SHP77 treated with DMSO at 0.1 percent for 48 hours (cell line): ENCODE measurements around the gene TMEM269.

Experiments used
- DNase-seq: peaks from one replicate; lab custom pipeline; 2025; lab: John Stamatoyannopoulos, UW

Gene TMEM269, protein sequence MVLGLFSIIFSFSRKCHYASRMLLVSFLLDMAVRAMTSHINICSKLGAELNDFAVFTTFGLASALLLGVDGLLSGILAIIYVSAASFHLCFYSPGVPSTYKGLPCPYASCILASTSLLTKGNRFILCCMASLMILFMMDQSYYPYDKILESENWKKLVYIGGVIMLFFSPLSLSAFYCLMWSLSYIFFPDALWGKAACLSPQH

DNA sequence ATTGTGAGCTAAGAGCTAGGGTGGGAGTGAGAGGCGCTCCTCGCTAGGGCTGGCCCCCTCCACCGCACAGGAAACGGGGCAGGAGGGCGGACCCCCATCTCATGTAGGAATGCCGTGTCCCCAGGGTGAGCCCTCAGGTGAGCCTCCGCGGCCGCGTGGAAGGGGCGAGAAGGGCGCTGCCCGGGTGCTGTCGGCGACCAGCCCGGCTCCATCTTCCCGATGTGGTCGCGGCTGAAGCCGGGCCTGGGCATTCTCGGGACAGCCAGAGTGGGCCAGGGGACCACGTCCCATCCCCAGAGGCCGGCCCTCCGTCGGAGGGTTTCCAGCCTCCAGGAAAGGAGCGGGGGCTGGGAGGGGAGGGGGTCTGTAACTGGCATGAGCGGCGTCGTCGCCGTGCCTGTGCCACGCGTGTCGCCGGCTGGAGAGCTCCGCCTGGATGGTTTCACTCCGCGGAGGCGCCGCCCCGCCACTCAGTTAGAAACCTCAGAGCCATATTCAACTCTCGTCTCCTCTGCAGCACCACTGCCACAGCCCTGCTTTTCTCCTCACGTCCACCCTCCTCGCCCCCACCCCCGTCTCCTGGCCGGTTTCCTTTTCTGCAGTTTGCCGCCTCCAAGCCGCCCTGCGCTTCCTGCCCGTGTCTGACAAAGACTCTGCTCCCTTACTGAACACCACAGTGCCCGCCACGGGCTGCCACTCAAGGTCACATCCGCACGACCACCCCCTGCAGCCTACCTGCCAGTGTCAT is at the start of gene TMEM269:
TSS of gene TMEM269 (plus strand) at position 46 of the 748 bp plus-strand sequence. CDS start 4,903 bp downstream, outside the sequence.
- DNase-seq = no peak

DNA sequence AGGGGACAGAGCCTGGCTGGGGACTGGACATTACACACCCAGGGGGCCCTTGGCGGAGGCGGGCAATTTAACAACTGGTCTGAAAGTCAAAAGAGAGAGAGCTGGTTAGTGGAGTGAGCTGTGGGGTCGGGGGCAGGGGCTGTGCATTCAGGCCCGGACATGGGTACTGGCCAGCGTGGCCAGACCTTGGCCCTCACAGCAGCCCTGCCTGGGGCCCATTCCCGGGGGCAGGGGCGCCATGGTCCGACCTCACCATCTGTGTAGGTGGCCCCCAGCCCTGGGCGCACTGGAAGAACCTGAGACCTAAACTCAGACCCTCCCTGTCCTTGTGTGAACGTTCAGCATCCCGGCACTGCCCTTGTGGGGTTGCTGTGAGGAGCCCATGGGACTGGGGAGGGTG is 49.7 kb upstream of the TMEM269 start:
- DNase-seq = no peak

DNA sequence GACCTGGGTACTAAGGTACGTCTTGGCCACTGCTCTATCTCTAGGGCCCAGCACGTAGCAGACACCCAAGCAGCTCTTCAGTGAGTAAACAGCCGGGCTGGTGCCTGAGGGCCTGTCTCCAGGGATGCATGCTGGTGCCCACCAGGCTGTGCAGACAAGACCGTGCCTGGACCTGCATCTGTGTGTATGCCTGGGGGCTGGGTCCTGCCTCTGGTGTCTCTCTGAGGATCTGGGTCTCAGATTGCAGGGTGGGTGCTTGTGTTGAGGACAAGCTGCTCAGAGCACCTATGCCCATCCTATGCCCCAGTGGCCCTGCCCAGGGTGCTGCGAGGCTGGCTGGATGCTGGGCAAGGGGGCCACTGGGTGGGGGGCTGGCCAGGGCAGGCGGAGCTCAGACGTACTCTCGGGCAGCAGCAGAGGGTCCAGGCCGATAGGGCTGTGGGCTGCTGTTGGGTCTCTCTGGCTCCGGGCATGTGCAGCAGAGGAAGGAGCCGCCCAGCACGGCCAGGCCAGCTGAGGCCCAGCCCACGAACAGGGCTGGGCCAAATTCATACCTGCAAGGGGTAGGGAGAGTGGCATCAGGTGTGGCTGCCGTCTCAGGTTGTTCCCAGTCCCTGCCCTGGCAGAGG is 49.2 kb upstream of the TMEM269 start:
- DNase-seq = no peak

DNA sequence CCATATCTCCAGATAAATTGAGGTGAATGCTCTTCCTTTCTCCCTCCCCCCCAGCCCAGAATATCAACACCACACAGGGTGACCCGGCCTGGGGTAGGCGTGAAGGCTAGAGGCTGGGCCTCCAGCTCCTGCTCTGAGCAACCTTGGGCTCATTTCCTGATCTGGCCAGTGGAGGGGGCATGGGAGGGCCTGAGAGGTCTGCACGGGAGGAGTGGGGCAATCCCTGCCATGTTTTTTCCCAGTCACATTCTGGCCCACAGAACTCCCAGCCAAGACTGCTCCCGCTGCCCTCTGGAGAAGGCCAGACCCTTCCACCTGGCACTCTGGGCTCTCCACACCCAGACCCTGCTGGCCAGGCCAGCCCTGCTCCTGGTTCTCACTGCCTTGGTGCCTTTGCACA is 48.6 kb upstream of the TMEM269 start:
- DNase-seq = no peak

DNA sequence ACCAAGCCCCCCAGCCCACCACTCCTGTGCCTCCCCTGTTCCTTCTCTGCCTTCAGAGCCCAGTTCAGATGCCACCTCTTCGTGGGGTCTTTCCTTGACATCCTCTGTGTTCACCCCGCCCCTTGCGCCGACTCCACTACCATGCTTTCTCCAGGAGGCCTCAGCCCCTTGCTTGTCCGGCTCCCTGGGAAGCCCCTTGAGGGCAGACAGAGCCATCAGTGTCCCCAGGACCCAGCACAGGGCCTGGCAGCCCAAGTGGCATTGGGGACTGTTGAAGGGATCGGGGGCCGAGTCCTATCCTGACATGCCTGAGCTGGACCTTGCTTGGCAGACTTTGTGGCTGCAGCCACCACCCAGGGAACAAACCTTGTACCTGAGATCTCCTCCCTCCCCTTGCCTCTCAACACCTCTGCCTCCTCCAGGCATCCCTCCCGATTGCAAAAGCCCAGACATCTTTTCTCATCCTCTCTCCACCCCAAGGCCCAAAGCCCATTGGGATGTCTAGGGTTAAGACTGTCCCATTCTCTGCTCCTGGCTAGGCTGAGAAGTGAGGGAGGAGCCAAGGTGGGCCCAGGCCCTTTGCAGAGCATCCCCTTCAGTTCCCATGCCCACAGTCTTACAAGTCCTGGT is 48.1 kb upstream of the TMEM269 start:
- no peak for DNase-seq

DNA sequence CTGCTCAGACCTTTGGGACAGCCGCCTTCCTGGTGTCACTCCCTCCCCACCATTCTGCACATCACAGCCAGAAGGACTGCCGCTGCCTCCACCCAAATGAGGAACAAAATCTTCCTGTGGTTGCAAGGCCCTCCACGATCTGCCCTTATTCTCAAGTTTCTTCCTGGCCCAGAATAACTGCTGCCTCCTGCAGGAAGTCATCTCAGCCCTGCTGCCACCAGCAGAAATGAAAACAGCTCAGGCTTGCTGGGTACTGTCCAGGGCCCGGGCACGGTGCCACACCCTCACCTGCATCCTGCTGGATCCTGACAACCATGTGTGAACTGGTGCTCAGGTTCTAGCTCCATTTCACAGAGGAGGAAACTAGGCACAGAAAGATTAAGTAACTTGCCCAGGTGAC is 47.5 kb upstream of the TMEM269 start:
- DNase-seq = no peak

DNA sequence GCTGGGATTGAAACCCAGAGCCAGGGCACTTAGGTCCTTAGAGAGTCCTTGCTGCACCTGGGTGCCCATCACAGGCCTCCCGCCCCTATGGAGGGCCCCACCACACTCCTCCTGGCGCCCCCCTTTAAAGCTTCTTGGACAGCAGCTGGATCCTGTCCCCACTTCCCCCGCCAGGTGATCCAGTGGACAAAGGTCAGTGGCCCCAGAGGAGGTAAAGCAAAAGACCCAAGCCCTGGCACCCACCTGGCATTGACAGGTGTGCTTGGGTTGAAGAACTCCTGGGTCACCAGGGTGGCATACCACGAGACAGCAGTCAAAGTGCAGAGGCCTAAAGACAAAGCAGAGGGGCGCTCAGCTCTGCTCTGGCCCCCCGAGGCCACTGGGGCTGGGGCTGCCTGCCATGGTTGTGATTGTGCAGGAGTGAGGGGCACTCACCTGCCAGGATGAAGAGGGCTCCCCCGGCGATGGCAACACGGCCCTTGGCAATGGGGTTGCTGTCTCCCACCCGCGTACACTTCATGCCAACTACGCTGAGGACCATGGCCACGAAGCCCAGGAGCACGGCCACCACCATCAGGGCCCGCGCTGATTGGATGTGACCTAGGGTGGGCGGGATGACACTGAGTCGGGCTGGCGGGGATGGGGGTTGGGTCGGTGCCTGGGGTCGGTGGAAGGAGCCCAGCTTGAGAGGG is 46.7 kb upstream of the TMEM269 start:
- no peak for DNase-seq

DNA sequence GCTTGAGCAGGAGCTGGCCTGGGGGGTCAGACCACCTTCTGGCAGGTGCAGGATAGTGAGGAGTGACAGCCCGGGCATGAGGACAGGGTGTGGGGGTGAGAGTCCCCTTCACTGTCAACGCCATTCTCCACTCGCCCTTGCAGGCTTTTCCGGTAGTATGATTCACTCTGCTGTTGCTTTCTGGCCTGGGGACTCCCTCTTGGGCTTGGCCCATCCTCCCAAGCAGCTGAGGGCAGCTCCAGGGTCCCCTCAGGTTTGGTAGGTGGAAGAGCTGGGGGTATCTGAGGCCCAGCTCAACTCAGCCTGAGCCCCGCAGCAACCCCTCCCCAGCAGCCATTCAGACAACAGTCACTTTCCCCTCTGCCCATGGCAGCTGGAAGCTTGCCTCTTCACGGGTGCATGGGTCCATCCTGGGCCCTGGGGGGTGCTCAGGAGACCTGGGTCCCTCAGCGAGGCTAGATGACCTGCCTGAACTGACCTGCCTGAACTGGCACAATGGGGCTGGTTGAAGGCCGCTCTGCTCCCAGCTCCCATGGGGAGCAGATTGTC is 46.0 kb upstream of the TMEM269 start:
- DNase-seq = no peak

DNA sequence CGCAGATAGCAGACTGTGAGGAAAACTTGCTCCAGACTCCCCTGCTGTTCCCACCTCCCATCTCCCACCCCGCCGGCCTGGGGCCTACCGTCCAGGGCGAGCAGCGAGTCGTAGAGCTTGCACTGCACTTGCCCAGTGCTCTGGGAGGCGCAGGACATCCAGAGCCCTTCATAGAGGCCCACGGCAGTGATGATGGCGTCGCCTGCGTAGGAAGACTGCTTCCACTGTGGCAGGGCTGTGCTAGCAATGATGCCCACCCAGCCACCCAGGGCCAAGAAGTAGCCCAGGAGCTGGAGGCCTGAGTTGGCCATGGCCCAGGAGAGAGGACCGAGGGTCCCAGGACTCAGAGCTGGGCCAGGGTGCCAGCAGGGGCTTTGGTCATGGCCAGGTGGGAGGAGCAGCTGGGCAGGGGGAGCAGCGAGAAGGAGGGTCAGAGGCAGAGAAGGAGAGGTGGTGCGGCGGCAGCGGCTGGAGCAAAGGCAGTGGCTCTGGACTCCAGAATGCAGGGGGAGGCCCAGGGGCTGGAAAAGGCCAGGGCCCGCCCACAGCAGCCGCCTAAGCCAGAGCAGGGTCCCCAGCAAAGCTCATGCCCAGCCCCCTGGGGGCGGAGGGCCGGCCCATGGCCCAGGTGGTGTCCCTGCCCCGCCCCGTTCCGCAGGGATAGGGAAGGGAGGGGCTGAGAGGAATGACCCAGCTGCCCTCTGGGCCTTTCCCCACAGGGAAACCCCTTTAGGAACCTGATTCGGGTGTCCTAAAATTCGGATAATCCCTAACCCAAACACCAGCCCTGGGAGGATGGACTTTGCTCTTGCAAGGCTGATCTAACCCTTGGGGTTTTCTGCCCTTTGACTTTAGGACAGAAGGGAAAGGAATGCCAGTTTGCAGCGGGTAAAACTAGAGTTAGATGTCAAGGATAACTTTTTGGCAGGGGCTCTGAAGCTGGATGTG is 44.8 kb upstream of the TMEM269 start, which contains the start of gene CLDN19:
TSS of gene CLDN19 (minus strand) at position 484 of the 948 bp plus-strand sequence. CDS start at position 311, 173 bp downstream.
- no peak for DNase-seq

DNA sequence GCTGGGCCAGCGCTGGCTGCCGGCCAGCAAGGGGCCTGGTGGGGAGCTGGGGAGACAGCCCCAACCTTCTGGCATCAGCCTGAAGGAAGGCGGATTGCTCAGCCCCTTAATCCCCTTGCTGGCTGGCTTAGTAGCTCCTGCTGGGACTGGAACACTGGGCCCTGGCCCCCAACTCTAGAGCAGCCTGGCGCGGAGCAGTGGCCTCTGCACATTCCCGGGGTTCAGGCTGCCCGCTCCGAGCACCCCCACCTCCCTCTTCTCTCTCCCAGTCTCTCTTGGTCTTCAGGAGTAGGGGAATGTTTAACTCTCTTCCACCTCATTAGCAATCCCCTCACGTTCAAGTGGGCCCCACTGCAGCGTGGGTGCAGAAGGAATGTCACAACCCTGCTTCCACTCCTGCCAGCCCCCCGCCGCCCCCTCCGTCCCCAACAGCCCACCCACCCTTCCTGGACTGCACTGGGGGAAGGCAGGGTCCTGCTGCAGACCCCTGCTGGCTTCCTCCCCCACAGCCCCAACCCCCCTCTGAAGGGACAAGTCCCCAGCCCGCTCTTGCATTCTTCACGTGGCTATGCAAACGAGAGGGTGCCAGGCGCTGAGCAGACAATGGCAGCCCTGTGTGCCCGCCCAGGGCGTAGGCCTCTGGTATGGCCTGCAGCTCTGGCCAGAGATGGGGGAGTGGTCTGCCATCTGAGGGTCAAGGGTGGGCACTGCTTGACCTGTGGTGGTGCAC is 43.8 kb upstream of the TMEM269 start:
- no peak for DNase-seq

DNA sequence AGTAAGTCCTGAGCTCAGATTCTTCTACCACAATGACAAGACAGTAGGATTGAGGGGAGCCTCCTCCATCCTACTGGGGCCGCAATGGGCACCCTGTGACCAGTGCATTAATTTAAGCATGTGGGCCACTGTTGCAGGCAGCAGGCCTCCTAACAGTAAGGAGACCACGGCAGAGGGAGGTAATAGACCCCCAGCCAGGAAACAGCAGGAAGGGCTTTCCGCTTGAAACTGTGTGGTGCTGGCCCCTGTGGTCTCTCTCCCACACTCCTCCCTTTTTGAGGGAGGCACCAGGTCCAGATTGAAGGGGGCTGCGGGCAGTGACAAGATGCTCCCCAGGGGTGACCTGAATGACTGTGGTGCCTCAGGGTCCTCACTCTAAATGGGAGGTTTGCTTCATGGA is 43.1 kb upstream of the TMEM269 start:
- DNase-seq = no peak

DNA sequence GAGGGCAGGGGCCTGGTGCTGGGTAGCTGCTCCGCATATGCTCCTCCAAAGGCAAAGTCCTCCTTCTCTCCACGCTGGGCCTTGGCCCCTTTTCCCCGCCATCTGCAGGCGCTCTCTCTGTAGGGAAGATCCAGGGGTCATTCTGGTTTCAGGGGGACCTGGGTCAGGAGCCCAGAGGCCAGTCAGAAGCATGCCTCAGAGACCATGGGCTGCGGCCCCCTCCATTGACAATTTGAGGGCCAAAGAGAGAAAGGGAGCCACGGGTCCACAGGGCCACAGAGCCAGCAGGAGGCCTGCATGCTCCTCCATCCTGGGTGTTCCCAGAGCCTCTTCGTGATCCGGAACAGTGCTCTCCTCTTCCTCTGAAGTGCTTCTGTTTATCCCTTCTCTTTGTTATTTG is 42.6 kb upstream of the TMEM269 start:
- DNase-seq = no peak

DNA sequence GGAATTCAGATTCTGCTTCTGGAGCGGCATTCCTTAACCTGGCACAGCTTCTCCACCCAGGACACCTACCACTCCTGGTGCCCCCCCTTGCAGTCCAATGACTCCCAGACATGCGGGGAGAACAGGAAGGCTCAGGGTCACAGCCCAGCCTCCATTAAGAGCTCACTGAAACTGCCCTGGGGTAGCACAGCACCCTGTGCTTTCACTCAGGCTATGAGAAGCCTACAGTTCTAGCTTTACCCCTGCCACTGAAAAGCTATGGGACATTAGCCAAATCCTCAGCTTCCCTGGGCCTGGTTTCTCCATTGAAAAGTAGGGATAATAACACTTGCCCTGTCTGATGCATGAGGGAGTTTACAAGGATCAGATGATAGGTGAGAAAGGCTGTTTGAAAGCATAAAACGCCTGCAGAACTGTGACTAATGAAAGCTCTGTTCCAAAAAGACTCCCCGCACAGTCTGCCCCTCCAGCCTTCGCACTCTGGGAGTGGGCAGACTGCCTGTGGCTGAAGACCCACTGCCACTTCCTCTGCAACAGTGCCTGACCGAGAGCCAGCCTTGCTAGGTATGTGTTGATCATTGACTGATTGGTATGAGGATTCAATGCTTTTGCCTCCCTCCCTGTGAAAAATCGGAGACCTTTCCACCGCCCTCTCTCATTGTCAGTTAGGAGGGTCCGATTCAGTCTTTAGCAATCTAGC is 42.0 kb upstream of the TMEM269 start:
- no peak for DNase-seq

DNA sequence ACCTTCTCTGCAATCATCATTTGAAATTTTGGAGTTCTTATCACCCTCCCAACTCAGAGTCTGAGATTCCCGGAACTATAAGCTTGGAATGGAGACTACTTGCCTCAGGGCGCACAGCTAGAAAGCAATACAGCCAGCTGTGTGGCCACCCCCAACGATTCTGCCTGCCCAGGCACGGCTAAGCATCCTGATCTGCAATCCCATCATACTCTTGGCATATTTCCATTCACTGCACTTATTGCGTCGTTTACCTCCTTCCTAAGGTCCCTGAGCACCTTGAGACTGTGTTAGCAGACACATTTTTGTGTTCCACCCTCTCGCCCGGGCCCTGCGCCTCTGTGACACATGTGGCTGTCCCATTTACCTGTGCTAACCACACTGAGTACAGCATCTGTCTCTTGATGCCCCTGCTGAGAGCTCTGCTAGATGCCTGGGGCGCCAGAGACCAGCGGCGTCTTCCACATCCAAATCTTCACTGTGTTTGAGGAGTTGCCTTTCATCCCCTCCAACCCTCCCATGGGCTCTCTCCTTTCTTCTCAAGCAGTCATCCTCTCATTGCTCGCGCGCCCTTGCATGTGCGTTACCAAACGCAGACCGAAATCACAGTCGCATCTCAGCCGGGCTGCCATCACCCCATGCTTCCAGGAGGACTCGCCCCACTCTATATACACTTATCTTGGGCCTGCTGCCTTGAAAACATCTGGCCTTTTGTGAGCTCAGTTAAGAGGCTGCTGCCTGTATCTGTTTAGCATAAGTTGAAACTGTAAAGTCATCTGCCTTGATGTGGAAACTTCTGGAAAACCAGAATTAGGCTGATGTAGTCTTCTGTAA is 41.3 kb upstream of the TMEM269 start:
- DNase-seq = no peak

DNA sequence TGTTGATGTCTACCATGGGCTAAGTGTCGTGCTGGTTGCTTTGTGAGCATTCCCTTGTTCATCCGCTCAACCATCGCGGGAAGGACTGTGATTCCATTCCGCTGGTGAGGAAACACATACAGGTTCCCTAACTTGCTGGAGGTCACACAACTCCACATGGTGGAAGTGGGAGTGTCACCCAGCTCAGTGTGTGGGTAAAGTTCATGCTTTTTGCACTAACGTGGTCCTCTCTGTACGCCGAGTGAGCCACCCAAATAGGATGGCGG is 40.7 kb upstream of the TMEM269 start:
- no peak for DNase-seq

DNA sequence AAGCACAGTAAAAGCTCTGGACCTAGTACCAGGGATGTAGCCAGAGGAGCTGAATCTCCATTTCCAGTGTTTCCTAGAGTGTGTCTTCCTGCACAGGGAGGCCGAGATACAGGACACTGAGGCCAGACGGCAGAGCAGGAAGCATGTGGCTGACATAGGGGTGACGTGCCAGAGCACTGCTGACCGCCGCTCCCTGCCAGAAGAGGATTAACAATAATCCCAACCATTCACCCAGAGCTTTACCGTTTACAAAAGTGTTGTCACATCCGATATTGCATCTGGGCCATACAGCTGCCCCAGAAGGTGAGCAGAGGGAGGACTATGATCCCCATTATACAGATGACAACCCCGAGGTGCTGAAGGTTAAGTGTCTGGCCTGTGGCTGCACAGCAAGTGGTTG is 38.9 kb upstream of the TMEM269 start:
- no peak for DNase-seq

DNA sequence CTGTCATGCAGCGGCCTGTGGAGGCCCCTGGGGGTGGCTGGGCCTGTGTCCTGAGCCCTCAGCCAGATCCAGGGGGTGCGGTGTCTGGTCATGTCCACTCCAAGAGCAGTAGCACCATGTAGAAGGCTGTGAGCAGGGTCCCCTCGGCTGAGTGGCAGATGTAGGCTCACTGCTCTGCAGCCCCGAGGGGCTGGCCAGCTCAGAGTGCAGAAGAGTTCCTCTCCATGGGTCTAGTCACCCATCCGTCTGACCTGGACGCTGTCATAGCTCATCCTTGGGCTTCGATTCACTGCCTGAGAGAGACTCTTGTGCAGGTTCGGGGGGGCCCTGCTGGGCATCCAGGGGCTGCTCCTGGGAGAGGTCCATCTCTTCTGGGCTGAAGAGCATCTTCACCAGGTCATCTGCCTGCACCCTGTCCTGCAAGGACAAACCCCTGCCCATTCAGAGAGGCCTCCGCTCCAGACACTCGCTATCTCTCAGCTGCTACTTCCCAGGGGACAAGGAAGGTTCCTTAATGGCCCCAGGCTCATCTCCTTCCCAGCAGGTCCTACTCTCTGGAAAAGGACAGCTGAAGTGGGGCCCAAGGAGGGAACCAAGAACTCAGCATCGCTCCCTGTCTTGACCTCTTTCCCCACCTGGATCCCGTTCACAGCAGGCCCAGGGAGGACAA is 38.2 kb upstream of the TMEM269 start:
- no peak for DNase-seq

DNA sequence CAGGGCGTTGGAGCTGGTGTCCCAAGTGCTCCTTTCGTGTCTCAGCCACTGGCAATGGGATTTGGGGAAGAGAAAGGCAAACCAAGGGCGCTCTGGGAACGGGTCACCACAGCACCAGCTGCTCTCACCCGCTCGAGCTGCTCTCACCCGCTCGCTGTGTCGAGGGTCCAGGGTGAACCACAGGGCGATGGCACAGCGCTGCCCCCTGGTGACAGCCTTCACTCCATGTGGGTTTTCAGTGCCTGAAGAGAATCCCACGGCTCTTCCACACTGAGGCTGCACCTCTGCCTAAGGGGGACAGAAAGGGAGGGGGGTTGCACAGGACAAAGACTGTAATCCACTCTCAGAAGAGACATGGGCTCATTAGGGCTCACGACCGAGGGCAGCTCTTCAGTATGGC is 37.7 kb upstream of the TMEM269 start:
- DNase-seq = no peak
